Left ventricle myocardium inferior (tissue), 1 donor: ENCODE data around the gene PPM1D. TPM values are rescaled to one million over a fixed set of nuclear protein-coding genes. Genes with fewer than 3 reads are reported as not detected.
"Not testable (repeated sequence)": the region's sequence is repeated elsewhere in the genome, so short reads cannot be mapped to it uniquely, and the experiment has no call there.

Source experiments
- DNase-seq: peaks from one replicate; pipeline ENCODE4 v3.0.0-alpha.2; 2020
- H3K27ac ChIP-seq: fragments of 200-600 bp; replicated peaks from 2 replicates; pipeline ENCODE4 v1.8.0; 2021
- H3K27me3 ChIP-seq: fragments of 200-600 bp; 2 replicates; pipeline ENCODE4 v1.8.0; 2021; ENCODE audit warnings: low read depth
- H3K36me3 ChIP-seq: fragments of 200-600 bp; 2 replicates; pipeline ENCODE4 v1.8.0; 2021
- H3K4me1 ChIP-seq: fragments of 200-600 bp; 2 replicates; pipeline ENCODE4 v1.8.0; 2021
- H3K4me3 ChIP-seq: fragments of 200-600 bp; 2 replicates; pipeline ENCODE4 v1.8.0; 2021; ENCODE audit warnings: mild to moderate bottlenecking, moderate library complexity
- H3K9me3 ChIP-seq: fragments of 200-600 bp; replicated peaks from 2 replicates; pipeline ENCODE4 v1.8.0; 2021
- intact Hi-C: fragments of 100-400 bp; cut with micrococcal nuclease; formaldehyde crosslinking; loops from one replicate; pipeline ENCODE4 v1.11.0; 2022
- total RNA-seq: library from RNA; stranded (reverse); fragmentation: NEBNext Ultra II Directional; extraction: Animal tissue kit (Norgen Biotek cat#: 25700); gene quantifications from one replicate; pipeline ENCODE4 v1.2.1, GENCODE V29; 2021
- TF ChIP-seq, protein P1 (sequence below): fragments of 200-600 bp; IDR thresholded peaks from 2 replicates; pipeline ENCODE4 v1.8.0; 2021; ENCODE audit warnings: antibody characterized with exemption, mild to moderate bottlenecking, borderline replicate concordance
- donor health status: DM: no; HTN: yes; CAD: no; lungs with severe emphysema.

Gene PPM1D
- total RNA-seq, 1 donor from 2014 or later, result 6.8 TPM

DNA sequence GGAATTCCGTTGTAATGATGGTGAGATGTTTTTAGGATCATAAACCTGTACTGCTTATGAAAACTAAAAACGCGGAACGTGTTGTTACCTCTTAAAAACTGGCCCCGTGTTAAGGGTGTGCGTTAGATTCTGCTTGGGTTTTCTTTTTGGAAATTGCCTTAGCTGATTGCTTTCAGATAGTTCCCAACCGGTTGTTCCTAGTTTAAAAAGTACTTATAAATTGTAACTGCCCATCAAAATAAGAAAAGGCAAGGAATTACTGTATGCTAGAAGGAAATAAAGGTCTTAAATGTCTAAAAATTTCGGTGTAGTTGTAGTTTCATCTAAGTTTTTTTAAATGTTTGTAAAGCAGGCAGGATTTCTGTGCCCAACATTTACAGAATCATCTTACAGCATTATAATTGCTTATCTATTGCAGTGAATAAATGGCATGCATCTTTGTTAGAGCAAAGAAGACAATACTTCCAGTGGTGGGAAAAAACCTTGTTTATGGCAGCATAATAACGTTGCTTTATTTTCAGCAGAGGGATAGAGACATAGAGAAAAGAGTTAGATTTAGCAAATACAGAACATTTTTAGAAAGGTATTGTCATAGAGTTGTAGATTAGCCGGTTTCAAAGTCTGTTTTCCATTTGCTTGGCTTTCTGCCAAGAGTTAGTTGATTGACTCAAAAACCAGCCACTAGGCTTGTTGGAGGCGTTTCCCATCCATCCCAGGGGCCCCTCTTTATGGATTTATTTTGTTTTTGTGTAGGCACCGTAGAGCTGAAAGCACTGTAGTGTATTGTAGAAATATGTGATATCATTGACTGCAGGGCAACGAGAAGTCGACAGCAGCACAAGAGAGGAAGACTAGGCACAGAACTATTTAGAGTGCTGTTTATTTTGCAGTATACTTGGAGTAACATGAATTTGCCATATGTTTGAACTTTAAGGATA, 1.7 kb downstream of the PPM1D start:
- Histone ChIP-seq H3K4me1 (peaks cover 71% of the 10 kb centered on the region), H3K27me3 (no peaks in the 10 kb centered on the region), H3K9me3 (no peaks in the 10 kb centered on the region), H3K4me3 (peak overlapping the region; percentile 93), H3K27ac (peak overlapping the region; percentile 99), H3K36me3 (no peaks in the 10 kb centered on the region)
- DNase-seq, result no peak
- intact Hi-C loops, result no loop called here
- TF ChIP-seq, protein P1, sequence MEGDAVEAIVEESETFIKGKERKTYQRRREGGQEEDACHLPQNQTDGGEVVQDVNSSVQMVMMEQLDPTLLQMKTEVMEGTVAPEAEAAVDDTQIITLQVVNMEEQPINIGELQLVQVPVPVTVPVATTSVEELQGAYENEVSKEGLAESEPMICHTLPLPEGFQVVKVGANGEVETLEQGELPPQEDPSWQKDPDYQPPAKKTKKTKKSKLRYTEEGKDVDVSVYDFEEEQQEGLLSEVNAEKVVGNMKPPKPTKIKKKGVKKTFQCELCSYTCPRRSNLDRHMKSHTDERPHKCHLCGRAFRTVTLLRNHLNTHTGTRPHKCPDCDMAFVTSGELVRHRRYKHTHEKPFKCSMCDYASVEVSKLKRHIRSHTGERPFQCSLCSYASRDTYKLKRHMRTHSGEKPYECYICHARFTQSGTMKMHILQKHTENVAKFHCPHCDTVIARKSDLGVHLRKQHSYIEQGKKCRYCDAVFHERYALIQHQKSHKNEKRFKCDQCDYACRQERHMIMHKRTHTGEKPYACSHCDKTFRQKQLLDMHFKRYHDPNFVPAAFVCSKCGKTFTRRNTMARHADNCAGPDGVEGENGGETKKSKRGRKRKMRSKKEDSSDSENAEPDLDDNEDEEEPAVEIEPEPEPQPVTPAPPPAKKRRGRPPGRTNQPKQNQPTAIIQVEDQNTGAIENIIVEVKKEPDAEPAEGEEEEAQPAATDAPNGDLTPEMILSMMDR, result no peak

DNA sequence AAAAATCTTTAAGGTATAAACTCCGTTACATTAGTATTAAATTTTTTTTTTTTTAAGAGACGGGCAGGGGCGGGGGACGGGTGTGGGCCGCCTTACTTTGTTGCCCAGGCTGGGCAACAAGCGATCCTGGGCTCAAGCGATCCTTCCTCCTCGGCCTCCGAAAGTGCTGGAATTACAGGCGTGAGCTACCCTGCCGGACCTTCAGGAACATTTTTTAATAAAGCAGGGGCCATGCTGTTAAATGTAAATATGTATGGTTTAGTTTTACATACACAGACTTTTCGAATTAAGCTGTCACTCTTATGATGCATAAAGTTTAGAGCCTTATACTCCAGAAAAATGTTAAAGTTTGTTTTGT, 2.4 kb downstream of the PPM1D start:
- Histone ChIP-seq H3K4me3 (peak overlapping the region; percentile 93), H3K27ac (peak overlapping the region; percentile 99), H3K27me3 (no peaks in the 10 kb centered on the region), H3K4me1 (peaks cover 71% of the 10 kb centered on the region), H3K36me3 (no peaks in the 10 kb centered on the region), H3K9me3 (no peaks in the 10 kb centered on the region)
- no peak for DNase-seq
- intact Hi-C loops, result no loop called here
- TF ChIP-seq, protein P1, result no peak

GRCh38 chr17:60602871-60603270, 2.9 kb downstream of the PPM1D start:
- Histone ChIP-seq H3K36me3 (no peaks in the 10 kb centered on the region), H3K27me3 (no peaks in the 10 kb centered on the region), H3K9me3 (no peaks in the 10 kb centered on the region), H3K27ac (no peak overlapping the region), H3K4me3 (peak overlapping the region; percentile 93), H3K4me1 (peaks cover 71% of the 10 kb centered on the region)
- no peak for DNase-seq
- TF ChIP-seq, protein P1, result no peak
- intact Hi-C loops, result no loop called here

- peaks cover 71% of the 10 kb centered on the region for H3K4me1 ChIP-seq
- H3K9me3 ChIP-seq, intact Hi-C loops, H3K27ac ChIP-seq, H3K36me3 ChIP-seq, DNase-seq, H3K27me3 ChIP-seq: not testable (repeated sequence)
- peak overlapping the region; percentile 93 for H3K4me3 ChIP-seq
Measured at GRCh38 chr17:60603477-60603876, 3.5 kb downstream of the PPM1D start.

- no peak for DNase-seq
- peaks cover 65% of the 10 kb centered on the region for H3K4me1 ChIP-seq
- H3K27ac ChIP-seq, result peak overlapping the region; percentile 60
- no peaks in the 10 kb centered on the region for H3K27me3 ChIP-seq
- TF ChIP-seq, protein P1, result no peak
- intact Hi-C loops, result no loop called here
- no peaks in the 10 kb centered on the region for H3K9me3 ChIP-seq
- no peak overlapping the region for H3K4me3 ChIP-seq
- H3K36me3 ChIP-seq, result no peaks in the 10 kb centered on the region
Measured at GRCh38 chr17:60604686-60605334, 4.8 kb downstream of the PPM1D start.

GRCh38 chr17:60606036-60606435, 6.0 kb downstream of the PPM1D start:
- Histone ChIP-seq H3K9me3 (no peaks in the 10 kb centered on the region), H3K4me3 (no peak overlapping the region), H3K36me3 (no peaks in the 10 kb centered on the region), H3K27me3 (no peaks in the 10 kb centered on the region), H3K4me1 (peaks cover 68% of the 10 kb centered on the region), H3K27ac (no peak overlapping the region)
- TF ChIP-seq, protein P1, result no peak
- DNase-seq, result no peak
- intact Hi-C loops, result no loop called here
